Esophagus squamous epithelium (tissue), 5 donors: ENCODE results near the gene ILRUN. TPM values are rescaled to one million over a fixed set of nuclear protein-coding genes. Genes with fewer than 3 reads are reported as not detected.
"Not testable (repeated sequence)": the region's sequence is repeated elsewhere in the genome, so short reads cannot be mapped to it uniquely, and the experiment has no call there.

Experiments used
- DNase-seq: peaks from one replicate; lab custom pipeline; 2025; lab: John Stamatoyannopoulos, UW
- H3K27ac ChIP-seq, 4 donors: fragments of 200-600 bp; sonication (generic); one replicate each; pipeline ENCODE4 v1.5.1; 2016 to 2019; ENCODE audit warnings: mild to moderate bottlenecking in 1 of 4
- H3K27me3 ChIP-seq, 4 donors: fragments of 200-600 bp; sonication (generic); 1 replicate in 3 of 4; 2 replicates in 1 of 4; pipeline versions ENCODE4 v1.5.1 to v1.6.0; 2017 to 2021; ENCODE audit warnings: antibody characterized with exemption in 1 of 4
- H3K36me3 ChIP-seq, 3 donors: fragments of 200-600 bp; sonication (generic); one replicate each; pipeline ENCODE4 v1.5.1; 2016 to 2019
- H3K4me1 ChIP-seq, 3 donors: fragments of 200-600 bp; sonication (generic); one replicate each; pipeline ENCODE4 v1.5.1; 2017 to 2019
- H3K4me3 ChIP-seq, 4 donors: fragments of 200-600 bp; sonication (generic); 1 replicate in 3 of 4; 2 replicates in 1 of 4; pipeline ENCODE4 v1.5.1; 2016 to 2019; ENCODE audit warnings: mild to moderate bottlenecking in 2 of 4, moderate library complexity in 1 of 4
- H3K9me3 ChIP-seq, 3 donors: fragments of 200-600 bp; sonication (generic); one replicate each; pipeline ENCODE4 v1.5.1; 2016 to 2019
- POLR2A ChIP-seq, 4 donors: fragments of 450-650 bp; IDR thresholded peaks; one replicate each; pipeline ENCODE4 v1.6.1; 2017; ENCODE audit warnings: antibody characterized with exemption in 4 of 4, mild to moderate bottlenecking in 4 of 4, moderate library complexity in 3 of 4
- WGBS, 2 donors: methylation state at CpG; one replicate each; pipeline ENCODE4 v1.1.5; 2018; 5-methylcytosine and 5-hydroxymethylcytosine counted together
- intact Hi-C: fragments of 100-400 bp; cut with DNase I; formaldehyde crosslinking; loops from one replicate; pipeline ENCODE4 v1.15.0; 2022
- total RNA-seq, 4 donors: library from RNA; depleted of rRNA; stranded (reverse); fragments of >200 nt; gene quantifications; one replicate each; pipeline ENCODE4 v1.1.0, GENCODE V29; 2016
- TF ChIP-seq, protein P1 (sequence below), 6 experiments: fragments of 450-650 bp in 4 of 6; fragments of 200-600 bp in 2 of 6; sonication (generic) in 2 of 6; IDR thresholded peaks; one replicate each; pipeline ENCODE4 v1.5.1; 2016 to 2019; ENCODE audit warnings: antibody characterized with exemption in 6 of 6, mild to moderate bottlenecking in 4 of 6, moderate library complexity in 4 of 6
- donor health status: DM: yes; HTN: yes; CAD: no.

The ILRUN gene
- total RNA-seq, 4 donors from 2014 or later, result 43.8 to 52.8 (median 50.0) TPM

DNA sequence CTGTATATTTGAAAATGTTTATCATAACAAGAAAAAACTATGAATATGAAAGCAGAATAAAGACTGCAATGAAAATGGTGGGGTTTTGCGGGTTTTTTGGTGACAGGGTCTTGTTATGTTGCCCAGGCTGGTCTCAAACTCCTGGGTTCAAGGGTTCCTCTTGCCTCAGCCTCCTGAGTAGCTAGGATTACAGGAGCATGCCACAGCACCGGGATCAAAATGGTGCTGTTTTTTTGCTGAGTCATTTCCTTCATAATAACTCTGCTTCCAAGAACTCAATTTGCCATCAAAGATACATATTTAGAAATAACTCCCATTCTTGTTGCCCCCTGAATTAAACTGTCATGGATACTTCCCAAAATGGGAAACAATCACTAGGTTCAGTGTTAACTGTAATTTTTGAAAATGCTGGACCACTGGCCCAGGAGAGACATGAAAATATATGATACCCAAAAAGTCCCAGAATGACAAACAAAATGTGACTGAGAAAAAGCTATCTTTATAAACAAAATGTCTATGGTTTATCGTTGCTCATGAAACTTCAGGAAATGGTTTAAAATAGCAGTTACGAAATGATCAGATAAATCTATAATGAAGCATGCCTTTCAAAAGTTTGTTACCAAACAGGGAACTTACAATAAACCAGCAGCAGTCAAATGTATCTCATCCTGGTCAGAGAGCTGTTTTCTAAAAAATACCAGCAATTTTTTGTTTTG is 32.2 kb downstream of the ILRUN start:
- Histone ChIP-seq H3K4me1 (peaks cover 3 to 44% (median 16%) of the 10 kb centered on the region in 3 donors), H3K4me3 (no peak overlapping the region), H3K36me3 (no peaks in the 10 kb centered on the region), H3K9me3 (no peaks in the 10 kb centered on the region), H3K27me3 (no peaks in the 10 kb centered on the region), H3K27ac (peak overlapping the region; percentile 35 to 56 (median 43))
- no peak for TF ChIP-seq POLR2A (IDR thresholded peaks at IDR 0.05)
- TF ChIP-seq, protein P1, sequence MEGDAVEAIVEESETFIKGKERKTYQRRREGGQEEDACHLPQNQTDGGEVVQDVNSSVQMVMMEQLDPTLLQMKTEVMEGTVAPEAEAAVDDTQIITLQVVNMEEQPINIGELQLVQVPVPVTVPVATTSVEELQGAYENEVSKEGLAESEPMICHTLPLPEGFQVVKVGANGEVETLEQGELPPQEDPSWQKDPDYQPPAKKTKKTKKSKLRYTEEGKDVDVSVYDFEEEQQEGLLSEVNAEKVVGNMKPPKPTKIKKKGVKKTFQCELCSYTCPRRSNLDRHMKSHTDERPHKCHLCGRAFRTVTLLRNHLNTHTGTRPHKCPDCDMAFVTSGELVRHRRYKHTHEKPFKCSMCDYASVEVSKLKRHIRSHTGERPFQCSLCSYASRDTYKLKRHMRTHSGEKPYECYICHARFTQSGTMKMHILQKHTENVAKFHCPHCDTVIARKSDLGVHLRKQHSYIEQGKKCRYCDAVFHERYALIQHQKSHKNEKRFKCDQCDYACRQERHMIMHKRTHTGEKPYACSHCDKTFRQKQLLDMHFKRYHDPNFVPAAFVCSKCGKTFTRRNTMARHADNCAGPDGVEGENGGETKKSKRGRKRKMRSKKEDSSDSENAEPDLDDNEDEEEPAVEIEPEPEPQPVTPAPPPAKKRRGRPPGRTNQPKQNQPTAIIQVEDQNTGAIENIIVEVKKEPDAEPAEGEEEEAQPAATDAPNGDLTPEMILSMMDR (IDR thresholded peaks at IDR 0.05), result no peak
- intact Hi-C loops, result no loop called here
- DNase-seq, result no peak
- 43 to 50% methylated on average over 4 of the region's 4 CpGs for WGBS, 2 donors

DNA sequence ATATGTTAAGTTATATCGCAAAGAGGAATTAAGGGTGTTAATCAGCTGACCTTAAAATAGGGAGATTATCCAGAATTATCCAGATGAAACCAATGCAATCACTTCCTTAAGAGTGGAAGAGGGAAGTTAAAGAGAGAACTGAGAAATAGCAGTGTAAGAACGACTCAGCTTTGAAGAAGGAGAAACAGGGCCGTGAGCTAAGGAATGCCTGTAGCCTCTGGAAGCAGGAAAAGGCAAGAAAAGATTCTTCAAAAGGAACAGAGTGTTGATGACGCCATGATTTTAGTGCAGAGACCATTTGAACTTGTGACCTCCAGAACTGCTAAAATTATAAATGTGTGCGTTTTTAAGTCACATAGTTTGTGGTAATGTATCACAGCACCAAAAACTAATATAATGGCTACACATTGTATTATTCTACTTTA is 32.7 kb downstream of the ILRUN start:
- 60 to 72% methylated on average over 5 of the region's 5 CpGs for WGBS, 2 donors
- DNase-seq, result no peak
- H3K36me3 ChIP-seq, result no peaks in the 10 kb centered on the region
- H3K9me3 ChIP-seq, result no peaks in the 10 kb centered on the region
- no peak for TF ChIP-seq POLR2A (IDR thresholded peaks at IDR 0.05)
- TF ChIP-seq, protein P1 (IDR thresholded peaks at IDR 0.05), result no peak
- no peaks in the 10 kb centered on the region for H3K27me3 ChIP-seq
- peak overlapping the region; percentile 35 to 56 (median 43) for H3K27ac ChIP-seq
- peaks cover 5 to 50% (median 19%) of the 10 kb centered on the region in 3 donors for H3K4me1 ChIP-seq
- H3K4me3 ChIP-seq, result no peak overlapping the region
- intact Hi-C loops, result no loop called here

DNA sequence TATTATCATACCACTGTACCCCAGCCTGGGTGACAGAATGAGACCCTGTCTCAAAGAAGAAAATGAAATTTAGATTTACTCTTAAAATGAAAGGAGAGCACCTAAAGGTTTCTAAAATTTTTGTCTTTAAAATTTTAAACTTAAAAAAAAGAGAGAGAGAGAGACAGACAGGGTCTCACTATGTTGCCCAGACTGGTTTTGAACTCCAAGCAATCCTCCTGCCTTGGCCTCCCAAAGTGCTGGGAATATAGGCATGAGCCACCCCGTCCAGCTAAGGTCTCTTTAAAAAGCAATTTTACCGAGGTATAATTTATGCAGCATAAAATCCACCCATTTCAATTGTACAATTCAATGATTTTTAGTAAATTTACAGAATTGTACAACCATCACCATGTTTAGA is 33.2 kb downstream of the ILRUN start:
- Histone ChIP-seq H3K36me3 (no peaks in the 10 kb centered on the region), H3K4me3 (no peak overlapping the region), H3K27ac (peak overlapping the region in 1 of 4 donors; percentile 35), H3K27me3 (no peaks in the 10 kb centered on the region), H3K9me3 (no peaks in the 10 kb centered on the region), H3K4me1 (peaks cover 10 to 55% (median 24%) of the 10 kb centered on the region in 3 donors)
- intact Hi-C loops, result no loop called here
- DNase-seq, result no peak
- 83 to 87% methylated on average over 2 of the region's 2 CpGs for WGBS, 2 donors
- no peak for TF ChIP-seq POLR2A (IDR thresholded peaks at IDR 0.05)
- TF ChIP-seq, protein P1 (IDR thresholded peaks at IDR 0.05), result no peak

DNA sequence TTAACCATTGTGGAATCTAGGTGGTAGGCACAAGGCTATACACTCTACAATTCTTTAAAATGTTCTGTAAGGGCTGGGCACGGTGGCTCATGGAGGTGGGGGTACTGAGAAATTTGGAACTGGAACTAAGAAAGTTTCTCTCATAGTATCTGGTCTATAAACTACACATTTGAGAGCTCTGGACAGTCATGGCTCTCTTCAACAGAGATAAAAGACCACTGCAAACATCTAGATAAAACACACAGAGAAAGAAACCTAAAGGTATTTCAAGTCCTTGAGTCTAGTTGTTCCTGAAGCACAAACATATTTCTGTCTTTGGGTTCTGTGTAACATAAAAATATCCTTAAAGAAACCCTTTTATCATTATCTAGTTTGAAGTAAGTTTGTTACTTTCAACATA is 35.2 kb downstream of the ILRUN start:
- Histone ChIP-seq H3K27me3 (no peaks in the 10 kb centered on the region), H3K4me3 (no peak overlapping the region), H3K27ac (no peak overlapping the region), H3K36me3 (no peaks in the 10 kb centered on the region), H3K4me1 (peaks cover 21 to 66% (median 41%) of the 10 kb centered on the region in 3 donors), H3K9me3 (no peaks in the 10 kb centered on the region)
- DNase-seq, result no peak
- intact Hi-C loops, result no loop called here
- WGBS, 2 donors, result 92 to 95% methylated on average over 1 of the region's 1 CpG
- TF ChIP-seq, protein P1 (IDR thresholded peaks at IDR 0.05), result no peak
- no peak for TF ChIP-seq POLR2A (IDR thresholded peaks at IDR 0.05)

DNA sequence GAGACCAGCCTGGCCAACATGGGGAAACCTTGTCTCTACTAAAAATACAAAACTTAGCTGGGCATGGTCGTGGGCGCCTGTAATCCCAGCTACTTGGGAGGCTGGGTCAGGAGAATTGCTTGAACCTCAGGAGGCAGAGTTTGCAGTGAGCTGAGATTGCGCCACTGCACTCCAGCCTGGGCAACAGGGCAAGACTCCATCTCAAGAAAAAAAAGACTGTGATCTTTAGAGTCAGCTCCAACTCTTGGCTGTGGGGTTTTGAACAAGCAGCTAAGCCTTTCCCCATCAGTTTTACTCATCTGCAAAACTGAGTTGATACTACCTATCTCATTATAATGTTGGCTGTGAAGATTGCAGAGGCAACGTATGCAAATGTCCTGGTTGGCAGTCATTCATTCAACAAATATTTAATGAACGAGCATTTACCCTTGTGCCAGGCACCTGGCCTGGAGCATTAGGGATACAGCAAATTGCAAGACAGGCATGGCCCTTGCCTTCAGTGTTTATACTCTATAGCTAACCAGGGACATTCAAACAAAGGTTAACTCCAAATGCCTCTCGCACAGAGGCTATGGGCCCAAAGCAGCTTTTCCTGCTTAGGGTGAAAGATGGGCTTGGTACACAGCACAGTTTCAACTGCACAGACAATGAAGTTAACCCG is 37.8 kb downstream of the ILRUN start:
- Histone ChIP-seq H3K27ac (peak overlapping the region; percentile 47 to 92 (median 88)), H3K4me3 (no peak overlapping the region), H3K36me3 (peaks cover 0 to 9% (median 0%) of the 10 kb centered on the region in 3 donors), H3K27me3 (no peaks in the 10 kb centered on the region), H3K4me1 (peaks cover 19 to 55% (median 33%) of the 10 kb centered on the region in 3 donors), H3K9me3 (no peaks in the 10 kb centered on the region)
- DNase-seq, result no peak
- 59 to 79% methylated on average over 4 to 6 of the region's 7 CpGs for WGBS, 2 donors
- TF ChIP-seq POLR2A (IDR thresholded peaks at IDR 0.05), result no peak
- TF ChIP-seq, protein P1 (IDR thresholded peaks at IDR 0.05), result no peak
- intact Hi-C loops, result no loop called here

GRCh38 chr6:34657979-34658480 is 38.5 kb downstream of the ILRUN start:
- DNase-seq, H3K27me3 ChIP-seq, H3K9me3 ChIP-seq, intact Hi-C loops: not testable (repeated sequence)
- Histone ChIP-seq H3K27ac (peak overlapping the region; percentile 84 to 98 (median 92)), H3K4me1 (peaks cover 19 to 49% (median 32%) of the 10 kb centered on the region in 3 donors), H3K36me3 (peaks cover 0 to 16% (median 0%) of the 10 kb centered on the region in 3 donors), H3K4me3 (peak overlapping the region in 3 of 4 donors; percentile 32 to 67 (median 36))
- 32 to 50% methylated on average over 6 of the region's 6 CpGs for WGBS, 2 donors
